Parathyroid adenoma (tissue), 2 donors: Measurements from ENCODE around the gene RER1.

Experiments
- H2AFZ ChIP-seq: fragments of 300-600 bp; sonication (generic); one replicate; pipeline ENCODE4 v1.7.0; 2017; ENCODE audit warnings: antibody characterized with exemption, mild to moderate bottlenecking
- H3K27ac ChIP-seq: fragments of 300-600 bp; sonication (generic); one replicate; pipeline ENCODE4 v1.7.0; 2017
- H3K27me3 ChIP-seq: fragments of 300-600 bp; sonication (generic); one replicate; pipeline ENCODE4 v1.7.0; 2017; ENCODE audit warnings: low read length; ENCODE audit not compliant: control insufficient read depth, insufficient read depth
- H3K36me3 ChIP-seq: fragments of 300-600 bp; sonication (generic); one replicate; pipeline ENCODE4 v1.7.0; 2017; ENCODE audit warnings: low read length; ENCODE audit not compliant: control insufficient read depth, insufficient read depth
- H3K4me1 ChIP-seq: fragments of 300-600 bp; sonication (generic); one replicate; pipeline ENCODE4 v1.7.0; 2017; ENCODE audit warnings: control low read depth
- H3K4me2 ChIP-seq: fragments of 300-600 bp; sonication (generic); one replicate; pipeline ENCODE4 v1.7.0; 2017; ENCODE audit warnings: low read length
- H3K4me3 ChIP-seq: fragments of 300-600 bp; sonication (generic); one replicate; pipeline ENCODE4 v1.7.0; 2017; ENCODE audit warnings: low read depth, low read length
- H3K79me2 ChIP-seq: fragments of 300-600 bp; sonication (generic); one replicate; pipeline ENCODE4 v1.7.0; 2017; ENCODE audit warnings: control low read depth
- H3K9ac ChIP-seq: fragments of 300-600 bp; sonication (generic); one replicate; pipeline ENCODE4 v1.7.0; 2017; ENCODE audit warnings: mild to moderate bottlenecking
- H3K9me3 ChIP-seq: fragments of 300-600 bp; sonication (generic); one replicate; pipeline ENCODE4 v1.7.0; 2017; ENCODE audit warnings: low read length; ENCODE audit not compliant: control insufficient read depth
- CTCF ChIP-seq: fragments of 300-600 bp; sonication (generic); IDR thresholded peaks from one replicate; pipeline ENCODE4 v1.7.0; 2017; ENCODE audit warnings: antibody characterized with exemption, mild to moderate bottlenecking
- donor health status: primary hyperparathyroidism.

The RER1 gene

GRCh38 chr1:2445162-2445822 is 53.7 kb downstream of the RER1 start:
- no peak overlapping the region for H3K4me2 ChIP-seq

DNA sequence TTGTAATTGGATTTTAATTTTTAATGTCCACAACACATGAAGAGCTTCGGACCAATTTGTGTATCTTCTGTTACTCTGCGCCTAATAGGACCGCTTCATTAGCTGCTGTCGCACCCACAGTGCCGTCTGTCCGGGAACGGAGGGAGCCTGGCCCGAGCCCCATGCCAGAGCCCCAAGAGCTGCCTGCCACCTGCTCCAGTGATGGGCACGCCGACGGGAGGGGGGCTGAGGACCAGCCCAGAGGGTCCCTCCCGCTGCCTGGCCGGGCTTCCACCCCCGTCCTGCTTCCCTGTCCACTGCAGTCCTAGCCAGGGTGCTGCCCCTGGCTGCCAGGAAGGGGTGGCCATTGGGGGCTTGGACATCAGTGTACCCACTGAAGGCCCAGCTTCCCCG is 54.2 kb downstream of the RER1 start:
- Histone ChIP-seq H3K27me3 (no peaks in the 10 kb centered on the region), H3K36me3 (no peaks in the 10 kb centered on the region), H3K27ac (no peak overlapping the region), H3K4me2 (no peak overlapping the region), H2AFZ (no peak overlapping the region), H3K4me3 (no peak overlapping the region), H3K9me3 (no peaks in the 10 kb centered on the region), H3K4me1 (no peaks in the 10 kb centered on the region), H3K79me2 (no peaks in the 10 kb centered on the region), H3K9ac (no peak overlapping the region)
- no peak for TF ChIP-seq CTCF

More at GRCh38 chr1:2445162-2445822, 53.7 kb downstream of the RER1 start:
- Histone ChIP-seq H3K9me3 (no peaks in the 10 kb centered on the region), H3K27ac (no peak overlapping the region), H2AFZ (no peak overlapping the region), H3K9ac (no peak overlapping the region), H3K36me3 (no peaks in the 10 kb centered on the region), H3K4me3 (no peak overlapping the region), H3K27me3 (no peaks in the 10 kb centered on the region), H3K4me1 (no peaks in the 10 kb centered on the region), H3K79me2 (no peaks in the 10 kb centered on the region)
- no peak for TF ChIP-seq CTCF

DNA sequence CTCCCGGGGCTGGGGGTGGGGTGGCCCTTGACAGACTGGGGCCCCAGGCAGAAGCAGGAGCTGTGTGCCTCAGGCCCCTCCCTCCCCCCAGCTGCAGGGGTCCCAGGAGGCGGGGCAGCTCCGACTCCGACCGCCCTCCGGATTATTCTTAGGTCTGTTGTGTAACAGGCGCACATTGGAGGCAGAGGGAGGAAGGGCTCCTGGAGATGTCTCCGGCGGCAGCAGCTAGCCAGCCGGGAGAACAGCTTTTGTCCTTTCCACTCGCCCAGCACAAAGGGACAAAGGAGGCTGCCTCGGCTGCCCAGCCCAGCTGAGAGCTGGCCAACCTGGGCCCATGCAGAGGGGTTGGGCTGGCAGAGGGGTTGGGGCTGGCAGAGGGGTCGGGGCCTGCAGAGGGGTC is 54.8 kb downstream of the RER1 start:
- Histone ChIP-seq H3K4me2 (no peak overlapping the region), H3K27me3 (no peaks in the 10 kb centered on the region), H3K4me3 (no peak overlapping the region), H3K9me3 (no peaks in the 10 kb centered on the region), H3K4me1 (no peaks in the 10 kb centered on the region), H3K36me3 (no peaks in the 10 kb centered on the region), H2AFZ (no peak overlapping the region), H3K9ac (no peak overlapping the region), H3K27ac (no peak overlapping the region), H3K79me2 (no peaks in the 10 kb centered on the region)
- no peak for TF ChIP-seq CTCF

DNA sequence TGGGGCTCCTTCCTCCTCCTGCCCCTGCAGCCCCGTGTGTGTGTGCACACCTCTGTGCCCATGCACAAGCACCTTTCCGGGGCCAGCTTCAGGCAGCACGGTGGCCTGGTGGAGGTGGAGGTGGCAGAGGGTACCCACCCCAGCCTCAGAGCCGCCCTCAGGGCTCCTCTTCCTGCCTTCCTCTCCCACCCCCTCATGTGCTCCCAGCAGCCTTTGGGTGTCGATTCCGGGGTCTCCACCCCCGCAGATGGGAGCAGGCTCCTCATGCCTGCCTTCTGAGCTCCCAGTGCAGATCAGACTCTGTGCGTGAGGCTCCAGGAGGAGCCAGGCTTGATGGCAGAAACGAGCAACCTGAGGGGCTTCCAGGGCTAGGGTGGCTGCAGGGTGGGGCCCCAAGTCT is 55.2 kb downstream of the RER1 start:
- no peak overlapping the region for H3K9ac ChIP-seq
- H2AFZ ChIP-seq: no peak overlapping the region
- H3K4me3 ChIP-seq: no peak overlapping the region
- no peak overlapping the region for H3K4me2 ChIP-seq
- no peaks in the 10 kb centered on the region for H3K79me2 ChIP-seq
- TF ChIP-seq CTCF: no peak
- no peaks in the 10 kb centered on the region for H3K9me3 ChIP-seq
- H3K36me3 ChIP-seq: no peaks in the 10 kb centered on the region
- no peaks in the 10 kb centered on the region for H3K27me3 ChIP-seq
- no peak overlapping the region for H3K27ac ChIP-seq
- no peaks in the 10 kb centered on the region for H3K4me1 ChIP-seq
